Stimulated activated CD4-positive, alpha-beta T cell treated with anti-CD3 and anti-CD28 coated beads, Interleukin-2, amount 100 ng/mL, for 48 hours (primary cell): ENCODE data around the gene GBP4.
"Not testable (repeated sequence)": the region's sequence is repeated elsewhere in the genome, so short reads cannot be mapped to it uniquely, and the experiment has no call there.

ENCODE experiments used
- DNase-seq, 2 donors: peaks; one replicate each; pipeline ENCODE4 v3.0.0-alpha.2; 2020

Gene GBP4, protein sequence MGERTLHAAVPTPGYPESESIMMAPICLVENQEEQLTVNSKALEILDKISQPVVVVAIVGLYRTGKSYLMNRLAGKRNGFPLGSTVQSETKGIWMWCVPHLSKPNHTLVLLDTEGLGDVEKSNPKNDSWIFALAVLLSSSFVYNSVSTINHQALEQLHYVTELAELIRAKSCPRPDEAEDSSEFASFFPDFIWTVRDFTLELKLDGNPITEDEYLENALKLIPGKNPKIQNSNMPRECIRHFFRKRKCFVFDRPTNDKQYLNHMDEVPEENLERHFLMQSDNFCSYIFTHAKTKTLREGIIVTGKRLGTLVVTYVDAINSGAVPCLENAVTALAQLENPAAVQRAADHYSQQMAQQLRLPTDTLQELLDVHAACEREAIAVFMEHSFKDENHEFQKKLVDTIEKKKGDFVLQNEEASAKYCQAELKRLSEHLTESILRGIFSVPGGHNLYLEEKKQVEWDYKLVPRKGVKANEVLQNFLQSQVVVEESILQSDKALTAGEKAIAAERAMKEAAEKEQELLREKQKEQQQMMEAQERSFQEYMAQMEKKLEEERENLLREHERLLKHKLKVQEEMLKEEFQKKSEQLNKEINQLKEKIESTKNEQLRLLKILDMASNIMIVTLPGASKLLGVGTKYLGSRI

DNA sequence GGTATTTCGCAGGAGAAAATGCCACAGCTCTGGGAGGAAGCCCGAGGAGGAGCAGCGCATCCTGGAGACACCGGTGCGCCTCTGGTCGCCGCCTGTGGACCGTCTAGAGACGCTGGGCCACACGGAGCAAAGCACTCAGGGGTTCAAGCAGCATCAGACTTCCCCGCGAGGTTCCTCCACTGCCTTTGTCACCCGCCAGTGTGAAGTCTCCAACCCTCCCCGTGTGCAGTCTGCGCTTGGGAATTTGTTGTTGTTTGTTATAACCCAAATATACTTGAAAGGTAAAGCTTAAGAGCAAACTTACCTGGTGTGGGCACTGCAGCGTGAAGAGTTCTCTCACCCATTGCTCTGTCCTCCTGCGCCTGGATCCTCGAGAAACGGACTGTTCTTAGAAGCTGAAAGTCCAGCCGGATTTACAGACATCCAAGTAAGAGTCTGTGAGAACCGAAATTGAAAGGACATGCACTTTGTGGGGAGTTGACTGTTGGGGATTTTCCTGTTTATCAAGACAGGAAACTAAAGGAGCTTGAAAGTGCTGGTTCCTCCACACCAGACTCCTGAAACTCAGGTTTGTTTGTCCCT lies at the start of gene GBP4:
Gene GBP4, minus strand, starts transcription at position 452 of the 582 bp plus-strand sequence. Its CDS starts 108 bp downstream, at position 344.
- peak; percentile 18 to 34 for DNase-seq

DNA sequence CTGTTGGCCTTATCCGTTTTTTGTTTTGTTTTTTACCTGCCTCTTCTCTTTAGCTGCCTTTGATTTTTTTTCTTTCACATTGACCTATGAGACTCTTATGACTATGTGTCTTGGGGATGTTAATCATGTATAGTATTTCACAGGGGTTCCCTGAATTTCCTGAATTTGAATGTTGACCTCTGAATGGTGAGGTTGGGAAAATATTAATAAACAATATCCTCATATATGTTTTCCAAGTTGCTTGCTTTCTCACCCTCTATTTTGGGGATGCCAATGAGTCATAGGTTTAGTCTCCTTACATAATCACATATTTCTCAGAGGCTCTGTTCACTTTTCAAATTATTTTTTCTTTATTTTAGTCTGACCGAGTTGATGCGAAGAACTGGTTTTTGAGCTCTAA lies 44.3 kb upstream of the GBP4 start:
- DNase-seq: no peak

DNA sequence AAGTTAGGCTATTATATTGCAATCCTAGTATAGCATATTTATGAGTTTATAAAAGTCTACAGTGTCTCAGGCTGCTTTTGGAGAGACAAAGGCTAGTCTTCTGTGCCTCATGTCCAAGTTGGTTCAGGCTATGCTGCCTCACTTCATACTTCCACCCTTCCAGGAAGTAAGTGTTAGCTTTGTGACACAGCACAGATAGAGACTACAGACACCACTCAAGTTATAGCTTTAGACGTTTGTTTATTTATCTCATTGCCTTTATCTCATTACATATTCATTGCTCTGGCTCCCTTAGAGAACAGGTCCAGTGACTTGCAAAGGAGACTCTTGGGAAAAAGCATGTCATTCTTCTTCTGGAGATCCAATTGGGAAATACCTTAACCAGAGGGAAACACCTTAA lies 22.6 kb upstream of the GBP4 start:
- no peak for DNase-seq

DNA sequence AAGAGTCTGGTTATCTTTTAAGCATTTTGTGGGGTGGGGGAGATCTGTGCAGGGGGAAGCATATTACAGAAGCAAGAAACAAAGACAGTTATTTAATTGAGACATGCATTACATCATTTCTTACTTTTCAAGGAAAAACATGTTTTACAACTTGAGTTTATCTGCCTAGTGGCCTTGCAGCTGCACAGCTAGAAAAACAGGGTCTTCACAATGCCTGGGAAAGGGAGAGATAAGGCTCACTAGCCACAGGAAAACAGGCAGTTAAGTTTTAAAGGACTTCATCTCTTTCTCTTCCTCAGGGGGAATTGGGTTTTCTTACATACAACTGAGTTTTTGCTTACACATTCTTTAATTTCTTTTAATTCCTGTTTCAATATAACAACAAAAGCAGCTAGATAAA lies 21.1 kb upstream of the GBP4 start:
- DNase-seq: not testable (repeated sequence)

DNA sequence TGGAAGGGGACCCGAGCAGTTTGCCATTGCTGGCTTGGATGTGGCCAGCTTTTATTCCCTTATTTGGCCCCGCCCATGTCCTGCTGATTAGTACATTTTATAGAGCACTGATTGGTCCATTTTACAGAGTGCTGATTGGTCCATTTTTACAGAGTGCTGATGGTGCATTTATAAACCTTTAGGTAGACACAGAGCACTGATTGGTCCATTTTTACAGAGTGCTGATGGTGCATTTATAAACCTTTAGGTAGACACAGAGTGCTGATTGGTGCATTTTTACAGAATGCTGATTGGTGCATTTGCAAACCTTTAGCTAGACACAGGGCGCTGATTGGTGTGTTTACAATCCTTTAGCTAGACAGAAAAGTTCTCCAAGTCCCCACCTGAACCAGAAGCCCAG lies 20.2 kb upstream of the GBP4 start:
- not testable (repeated sequence) for DNase-seq

DNA sequence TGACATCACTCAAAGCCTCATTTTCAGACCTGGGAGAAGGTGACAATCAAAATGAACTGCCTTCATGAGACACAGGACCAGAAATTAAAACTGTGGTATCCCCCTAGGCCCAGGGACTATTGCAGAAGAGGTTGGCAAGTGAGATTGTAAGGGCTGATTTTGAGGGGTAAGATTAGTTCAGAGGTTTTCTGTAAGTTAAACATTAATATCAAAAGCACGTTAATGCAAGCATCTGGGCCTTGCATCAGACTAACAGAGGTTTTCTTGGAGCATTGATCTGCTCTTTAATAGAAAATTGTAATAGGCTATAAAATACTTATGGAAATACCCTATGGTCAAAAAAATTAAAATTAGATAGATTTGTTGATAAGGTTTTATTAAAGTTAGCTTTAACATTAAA lies 14.6 kb upstream of the GBP4 start:
- DNase-seq: no peak

DNA sequence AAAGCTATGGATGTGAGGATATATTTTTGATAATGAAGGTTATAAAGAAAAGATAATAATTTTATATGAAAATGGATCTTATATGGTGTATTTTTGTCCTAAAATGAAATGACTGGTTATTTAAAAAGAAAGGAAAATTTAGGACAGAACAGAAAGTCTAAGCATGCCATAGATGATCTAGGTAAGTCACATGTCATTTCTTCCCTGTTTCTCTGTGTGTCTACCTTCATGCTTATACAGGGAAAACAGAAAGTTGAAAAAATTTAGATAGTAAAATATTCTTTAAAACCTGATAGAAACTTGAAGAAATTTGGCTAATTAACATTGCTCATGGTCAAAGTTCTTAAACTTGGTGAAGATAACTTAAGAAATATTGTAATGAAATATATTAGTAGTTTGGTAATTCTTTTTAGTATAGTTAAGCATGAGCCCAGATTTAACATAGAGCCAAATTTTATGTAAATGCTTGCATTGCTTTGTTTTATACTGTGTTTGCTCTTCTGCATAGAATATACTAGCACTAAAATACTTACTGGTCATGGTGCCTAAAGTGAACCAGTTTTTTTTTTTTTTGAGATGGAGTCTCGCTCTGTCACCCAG lies 12.4 kb upstream of the GBP4 start:
- DNase-seq: no peak

DNA sequence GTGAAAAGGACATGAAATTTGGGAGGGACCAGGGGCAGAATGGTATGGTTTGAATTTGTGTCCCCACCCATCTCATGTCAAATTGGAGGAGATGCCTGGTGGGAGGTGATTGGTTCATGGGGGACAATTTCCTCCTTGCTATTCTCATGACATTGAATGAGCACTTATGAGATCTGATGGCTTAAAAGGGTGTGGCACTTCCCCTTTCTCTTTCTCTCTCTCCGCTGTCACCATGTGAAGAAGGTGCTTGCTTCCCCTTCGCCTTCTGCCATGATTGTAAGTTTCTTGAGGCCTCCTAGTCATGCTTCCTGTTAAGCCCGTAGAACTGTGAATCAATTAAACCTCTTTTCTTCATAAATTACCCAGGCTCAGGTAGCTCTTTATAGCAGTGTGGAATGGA lies 7.6 kb upstream of the GBP4 start:
- no peak for DNase-seq

DNA sequence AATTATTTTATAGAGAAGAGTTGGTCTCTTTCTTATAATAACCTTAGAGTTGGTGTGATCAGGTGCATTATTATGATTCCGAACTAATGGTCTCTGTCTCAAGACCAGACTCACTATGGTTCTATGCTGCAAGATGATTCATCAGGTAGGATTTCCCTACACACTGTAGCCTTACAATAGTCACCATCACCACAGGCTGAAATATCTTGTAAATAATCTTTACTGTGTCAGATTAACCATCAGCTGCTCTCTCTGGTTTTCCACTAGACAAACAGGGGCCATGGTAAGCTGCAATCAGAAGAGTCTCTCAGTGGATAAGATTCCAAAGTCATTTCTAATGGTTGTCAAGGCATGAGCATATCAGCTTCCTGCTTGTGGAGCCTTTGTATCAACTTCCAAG lies 4.4 kb upstream of the GBP4 start:
- DNase-seq: no peak

DNA sequence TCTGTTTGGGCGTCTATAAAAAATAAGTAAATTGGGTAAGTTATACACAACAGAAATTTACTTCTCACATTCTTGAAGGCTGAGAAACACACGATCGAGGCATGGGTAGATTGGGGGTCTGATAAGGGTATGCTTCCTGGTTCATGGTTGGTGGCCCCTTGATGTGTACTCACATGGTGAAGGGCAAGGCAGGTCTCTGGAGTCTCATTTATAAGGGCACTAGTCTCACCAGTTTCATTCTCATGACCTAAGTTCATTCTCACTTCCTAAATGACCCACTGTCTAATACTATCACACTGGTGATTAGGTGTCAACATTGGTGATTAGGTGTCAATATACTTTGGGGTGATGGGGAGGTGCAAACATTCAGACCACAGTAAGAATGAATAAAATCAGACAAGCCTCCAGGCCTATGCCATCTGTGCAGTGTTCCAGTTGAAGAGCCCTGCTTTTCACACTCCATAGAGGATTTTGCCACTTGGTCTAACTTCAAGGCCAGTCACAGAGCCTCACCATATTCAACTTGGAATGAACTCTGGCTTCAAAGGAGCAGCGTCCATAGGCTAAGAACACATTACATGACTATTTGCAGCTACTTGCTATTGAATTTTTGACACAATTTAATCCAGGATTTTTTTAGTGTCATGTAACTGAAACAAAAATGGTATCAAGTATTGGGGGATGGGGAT lies 2.5 kb upstream of the GBP4 start:
- no peak for DNase-seq

DNA sequence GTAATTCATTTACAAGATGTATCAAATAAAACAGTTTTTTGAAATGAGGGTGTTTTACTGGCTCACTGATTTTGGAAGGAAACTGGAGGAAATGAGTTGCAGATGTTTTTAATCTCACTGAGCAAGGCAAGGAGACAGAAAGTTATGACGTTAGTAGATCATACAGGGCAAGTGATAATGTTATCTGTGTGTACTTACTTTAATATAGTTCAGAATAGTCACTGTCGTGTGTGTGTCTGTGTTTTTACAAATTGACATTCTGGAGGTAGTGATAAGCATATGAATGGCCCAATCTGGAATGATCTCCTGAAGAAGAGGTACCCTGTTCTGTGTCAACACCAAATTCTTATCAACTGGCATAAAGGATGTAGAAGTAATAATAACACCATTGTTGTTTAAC lies 1.9 kb upstream of the GBP4 start:
- no peak for DNase-seq

DNA sequence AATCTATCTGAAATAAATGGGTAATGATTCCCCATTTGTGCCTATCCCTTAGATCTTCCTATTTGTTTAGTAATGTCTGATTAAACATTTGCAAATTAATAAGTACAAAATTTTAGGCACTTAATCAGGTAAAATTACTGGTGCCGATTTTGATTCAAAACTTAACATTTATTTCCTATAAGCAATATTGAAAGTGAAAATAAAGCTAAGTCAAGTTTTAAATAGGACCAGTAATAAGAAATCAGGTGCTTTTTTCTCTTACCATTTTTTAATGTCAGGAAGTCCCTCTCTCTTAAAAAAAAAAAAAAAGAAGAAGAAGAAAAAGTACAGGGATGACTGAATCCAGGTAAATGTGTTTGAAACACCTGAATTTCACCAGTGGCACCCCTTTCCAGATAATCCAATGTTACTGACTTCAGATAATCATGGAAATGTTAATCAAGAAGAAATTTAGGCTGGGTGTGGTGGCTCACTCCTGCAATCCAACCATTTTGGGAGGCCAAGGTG lies 836 bp upstream of the GBP4 start:
- no peak for DNase-seq

DNA sequence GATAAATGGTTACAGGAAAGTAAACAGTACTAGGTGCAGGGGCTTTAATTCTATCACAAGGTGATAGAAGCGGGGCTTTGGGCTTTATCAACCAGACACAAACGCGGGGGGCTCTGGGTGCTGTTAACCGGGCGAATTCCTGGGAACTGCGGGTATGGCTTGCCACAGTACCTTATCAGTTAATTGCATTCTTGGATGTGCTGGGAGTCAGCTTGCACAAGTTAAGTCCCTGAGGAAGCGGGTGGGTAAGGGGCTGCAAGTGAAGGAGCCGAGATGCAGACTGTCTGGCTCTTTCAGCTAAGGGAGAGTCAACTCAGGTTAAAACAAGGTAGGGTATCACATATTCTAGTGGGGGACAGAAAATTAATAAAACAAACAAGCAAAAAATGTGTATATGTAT lies 661 bp downstream of the GBP4 start:
- DNase-seq: no peak

DNA sequence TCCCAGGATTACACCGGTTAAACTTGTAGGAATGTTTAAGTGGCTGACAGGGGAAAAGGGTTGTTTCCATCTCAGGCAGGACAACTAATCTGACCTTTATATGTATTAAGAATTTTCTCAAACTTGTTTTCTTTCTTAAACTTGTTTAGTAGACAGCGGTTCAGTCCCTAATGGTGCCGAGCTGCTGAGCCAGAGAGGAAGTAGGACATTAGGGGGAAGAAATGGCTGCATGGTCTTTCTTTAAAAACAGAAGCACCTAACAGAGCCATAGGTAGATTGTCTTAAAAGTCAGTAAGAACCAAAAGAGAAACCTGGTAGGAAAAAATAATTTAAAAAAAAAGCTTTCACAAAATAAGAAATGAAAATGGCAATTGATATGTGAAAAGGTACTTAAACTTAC lies 3.3 kb downstream of the GBP4 start:
- no peak for DNase-seq

DNA sequence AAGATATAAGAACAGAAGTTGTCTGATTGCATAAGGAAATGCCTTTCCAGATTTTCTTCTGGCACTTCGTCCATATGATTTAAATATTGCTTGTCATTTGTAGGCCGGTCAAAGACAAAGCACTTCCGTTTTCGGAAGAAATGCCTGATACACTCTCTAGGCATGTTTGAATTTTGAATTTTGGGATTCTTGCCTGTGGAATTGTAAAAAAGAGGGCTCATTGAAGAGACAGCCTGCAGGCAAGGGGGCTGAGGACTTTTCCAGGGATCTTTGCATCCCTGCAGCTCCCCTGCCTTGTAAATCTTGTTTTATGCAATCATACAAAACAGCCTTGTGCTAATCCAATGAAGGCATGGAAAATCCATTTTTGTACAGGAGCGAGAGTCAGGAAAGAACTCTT lies 7.4 kb downstream of the GBP4 start:
- no peak for DNase-seq

DNA sequence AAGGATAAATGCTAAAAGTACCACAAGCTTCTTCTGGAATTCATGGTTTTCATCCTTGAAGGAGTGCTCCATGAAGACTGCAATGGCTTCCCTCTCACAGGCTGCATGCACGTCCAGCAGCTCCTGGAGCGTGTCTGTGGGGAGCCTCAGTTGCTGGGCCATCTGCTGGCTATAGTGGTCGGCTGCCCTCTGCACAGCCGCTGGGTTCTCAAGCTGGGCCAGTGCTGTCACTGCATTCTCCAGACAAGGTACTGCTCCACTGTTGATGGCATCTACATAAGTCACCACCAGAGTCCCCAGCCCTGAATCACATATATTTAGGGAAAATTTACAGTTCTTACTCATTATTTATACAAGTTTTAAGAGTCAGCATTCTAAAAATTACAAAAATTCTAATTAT lies 8.7 kb downstream of the GBP4 start:
- DNase-seq: no peak

DNA sequence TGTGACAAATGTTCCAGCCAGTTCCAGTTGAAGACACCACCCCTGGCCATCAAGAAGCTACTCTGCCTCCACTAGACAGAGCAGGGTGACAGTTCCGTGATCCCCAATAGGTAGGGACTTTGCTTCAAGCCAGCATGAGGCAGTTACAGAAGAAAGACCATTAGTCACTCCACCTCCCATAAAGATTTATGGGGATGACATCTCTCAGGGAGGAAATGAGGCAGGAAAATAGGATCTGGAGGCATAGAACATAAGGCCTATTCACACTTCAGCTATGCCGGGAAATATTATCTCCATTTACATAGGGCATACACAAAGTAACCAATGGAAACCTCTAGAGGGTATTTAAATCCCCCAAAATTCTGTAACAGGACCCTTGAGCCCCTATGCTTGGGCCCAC lies 19.4 kb downstream of the GBP4 start:
- no peak for DNase-seq

DNA sequence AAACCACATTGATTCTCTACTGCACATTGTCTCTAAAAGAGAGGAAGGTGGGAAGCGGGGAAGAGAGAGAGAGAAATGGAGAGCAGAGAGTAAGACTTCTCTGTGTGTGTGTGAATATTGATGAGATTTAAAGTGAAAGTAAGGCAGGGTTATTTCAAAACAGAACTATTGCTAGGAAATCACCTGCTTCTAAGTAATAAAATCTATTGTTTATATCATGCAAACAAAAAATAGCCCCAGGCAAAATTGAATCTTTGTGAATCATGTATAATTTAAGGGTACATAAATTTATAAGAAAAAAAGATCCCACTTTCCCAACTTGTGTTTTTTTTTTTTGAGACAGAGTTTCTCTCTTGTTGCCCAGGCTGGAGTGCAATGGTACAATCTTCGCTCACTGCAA lies 21.8 kb downstream of the GBP4 start:
- no peak for DNase-seq

DNA sequence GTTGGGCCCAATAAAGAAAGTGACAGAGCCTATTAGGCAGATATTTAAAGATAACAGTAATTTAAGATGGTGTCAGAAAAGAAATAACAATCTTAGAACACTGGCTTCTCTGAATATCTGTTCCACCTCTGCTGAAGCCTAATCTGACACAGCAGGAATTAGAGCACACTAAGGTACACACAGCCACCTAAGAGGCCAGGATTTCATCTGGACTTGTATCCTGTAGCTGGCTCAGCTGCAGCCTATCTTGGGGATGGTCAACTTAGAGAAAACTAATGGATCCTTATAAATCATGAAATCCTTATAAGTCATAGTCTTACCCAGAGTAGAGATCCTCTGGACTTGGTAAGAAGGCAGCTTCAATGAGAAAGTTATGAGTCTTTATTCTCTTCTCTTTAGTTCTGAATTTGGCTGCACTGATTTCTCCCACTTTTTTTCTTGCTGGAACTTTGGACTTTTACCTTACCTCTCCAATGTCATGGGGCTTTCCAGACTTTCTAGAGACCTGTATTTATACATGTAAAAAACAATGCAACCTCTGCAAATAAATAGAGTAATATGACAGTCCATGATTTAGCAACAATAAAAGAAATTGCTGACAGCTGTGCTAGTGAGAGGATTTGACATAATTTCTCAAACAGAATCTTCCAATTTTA lies 23.0 kb downstream of the GBP4 start, which contains the start of gene GBP7:
Gene GBP7, minus strand, starts transcription at position 403 of the 656 bp plus-strand sequence. CDS start 4,068 bp downstream, outside the sequence.
- DNase-seq: no peak

DNA sequence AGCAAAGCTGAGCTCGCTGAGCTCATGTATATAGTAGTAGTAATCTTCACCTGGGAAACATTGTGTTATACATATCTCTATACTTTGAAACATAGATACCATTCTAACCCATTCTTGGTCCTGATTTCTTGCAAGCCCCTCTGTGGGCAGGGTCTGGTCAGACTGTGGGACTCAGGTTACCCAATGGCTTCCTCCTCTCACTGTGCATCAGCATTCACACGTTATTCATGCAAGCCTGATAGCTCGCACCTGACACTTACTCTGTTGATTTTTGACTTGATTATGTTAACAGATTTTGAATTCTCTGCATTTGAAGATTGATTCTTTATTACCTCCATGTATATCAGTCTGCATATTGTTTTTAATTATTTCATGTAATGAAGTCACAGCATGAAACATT lies 24.3 kb downstream of the GBP4 start:
- no peak for DNase-seq

DNA sequence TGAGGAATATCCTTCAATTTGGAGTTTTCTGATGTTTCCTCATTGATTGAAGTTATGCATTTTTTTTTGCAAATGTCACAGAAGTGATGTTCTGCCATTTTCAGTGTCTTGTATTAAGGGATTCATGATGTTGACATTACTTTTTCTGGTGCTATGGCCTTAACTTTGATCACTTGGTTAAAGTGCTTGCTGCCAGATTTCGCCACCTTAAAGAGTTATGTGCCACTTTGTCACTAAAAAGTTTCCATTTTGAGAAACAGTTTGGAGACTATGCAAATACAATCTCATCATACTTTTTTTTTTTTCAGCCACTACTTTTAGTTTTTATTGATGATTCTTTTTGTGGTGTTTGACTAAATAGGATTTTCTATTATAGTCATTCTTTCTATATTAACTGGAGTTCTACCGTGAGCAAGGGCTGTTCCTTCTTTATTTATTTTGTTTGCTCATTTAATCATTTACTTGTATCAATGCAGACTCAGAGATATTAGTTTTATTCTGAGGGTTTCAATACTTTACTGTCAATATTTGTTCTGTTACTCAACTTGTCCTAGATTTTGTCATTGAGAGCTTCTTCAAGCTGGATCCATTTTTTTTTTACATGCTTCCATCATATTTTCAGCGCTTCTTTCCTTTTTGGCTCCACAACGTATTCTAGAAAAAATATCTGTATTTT lies 26.1 kb downstream of the GBP4 start:
- DNase-seq: no peak

DNA sequence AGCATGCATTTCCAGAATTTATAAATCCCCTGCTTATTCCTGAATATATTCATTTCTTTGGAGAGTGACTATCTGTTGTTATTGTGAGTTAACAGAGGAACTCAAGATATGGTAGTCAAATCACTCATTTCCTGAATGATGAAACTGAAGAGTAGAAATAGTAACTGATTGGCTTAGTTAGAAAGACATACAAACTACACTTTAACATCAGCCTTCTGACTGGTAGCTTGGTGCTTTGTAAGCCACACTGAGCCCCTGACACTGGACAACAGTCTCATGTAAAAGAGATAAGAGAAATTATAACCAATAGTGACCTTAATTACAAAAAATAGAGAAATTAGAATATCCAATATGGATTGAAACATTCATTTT lies 27.7 kb downstream of the GBP4 start:
- DNase-seq: no peak
